Dedifferentiated amniotic fluid mesenchymal stem cell (primary cell): ENCODE data around the gene ACOX3.

Experiments used
- DNase-seq: peaks from one replicate; pipeline ENCODE4 v3.0.0-alpha.2; 2016; ENCODE audit errors: extremely low spot score

ACOX3 gene

GRCh38 chr4:8340781-8341241, 99.7 kb downstream of the ACOX3 start:
- no peak for DNase-seq

DNA sequence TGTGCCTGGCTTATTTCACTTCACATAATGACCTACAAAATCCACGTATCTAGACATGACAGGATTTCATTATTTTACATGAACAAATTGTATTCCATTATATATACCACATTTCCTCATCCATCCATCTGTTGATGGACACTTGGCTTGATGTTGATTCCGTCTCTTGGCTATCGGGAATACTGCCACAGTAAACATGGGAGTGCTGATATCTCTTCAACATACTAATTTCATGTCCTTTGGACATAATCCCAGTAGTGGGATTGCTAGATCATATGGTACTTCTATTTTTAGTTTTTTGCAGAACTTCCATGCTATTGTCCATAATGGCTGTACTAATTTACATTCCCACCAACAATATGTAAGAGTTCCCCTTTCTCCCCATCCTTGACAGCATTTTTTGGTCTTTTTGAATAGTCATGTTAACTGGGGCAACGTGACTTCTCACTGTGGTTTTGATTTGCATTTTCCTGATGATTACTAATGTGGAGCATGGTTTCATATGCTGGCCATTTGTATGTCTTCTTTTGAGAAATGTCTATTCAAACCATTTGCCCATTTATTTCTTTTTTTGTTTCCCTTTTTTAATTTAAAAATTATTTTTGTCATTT, 102.1 kb downstream of the ACOX3 start:
- DNase-seq, result no peak

DNA sequence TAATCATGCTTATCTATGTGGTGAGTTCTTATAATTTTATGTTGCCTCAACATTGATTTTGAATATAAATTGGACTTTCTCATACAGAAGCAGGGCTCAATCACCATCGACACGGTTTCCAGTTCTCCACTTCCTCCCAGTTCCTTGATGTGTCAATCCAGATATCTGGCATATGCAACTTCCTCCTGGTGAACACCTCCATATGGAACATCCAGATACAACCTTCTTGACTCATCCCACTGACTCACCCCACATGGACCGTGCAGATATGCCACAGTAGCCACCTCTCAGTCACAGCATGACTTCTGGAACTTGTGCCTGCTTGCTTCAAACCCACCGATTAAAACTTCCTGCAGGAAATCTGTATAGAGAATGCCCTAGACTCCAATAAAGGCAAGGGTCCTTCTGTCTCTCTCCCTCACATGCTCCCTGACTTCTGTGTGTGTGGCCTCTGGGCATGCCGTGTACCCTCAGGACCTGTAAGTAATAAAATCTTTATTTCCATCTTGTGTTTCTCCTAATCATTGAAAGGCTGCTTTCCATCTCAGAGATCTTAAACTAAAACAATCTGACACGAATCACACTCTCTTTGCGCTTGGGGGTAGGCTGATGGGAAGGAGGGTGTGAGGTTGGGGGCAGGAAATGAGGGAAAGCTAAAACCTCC, 104.0 kb downstream of the ACOX3 start:
- DNase-seq, result no peak

GRCh38 chr4:8335848-8336247, 104.7 kb downstream of the ACOX3 start:
- DNase-seq, result no peak

DNA sequence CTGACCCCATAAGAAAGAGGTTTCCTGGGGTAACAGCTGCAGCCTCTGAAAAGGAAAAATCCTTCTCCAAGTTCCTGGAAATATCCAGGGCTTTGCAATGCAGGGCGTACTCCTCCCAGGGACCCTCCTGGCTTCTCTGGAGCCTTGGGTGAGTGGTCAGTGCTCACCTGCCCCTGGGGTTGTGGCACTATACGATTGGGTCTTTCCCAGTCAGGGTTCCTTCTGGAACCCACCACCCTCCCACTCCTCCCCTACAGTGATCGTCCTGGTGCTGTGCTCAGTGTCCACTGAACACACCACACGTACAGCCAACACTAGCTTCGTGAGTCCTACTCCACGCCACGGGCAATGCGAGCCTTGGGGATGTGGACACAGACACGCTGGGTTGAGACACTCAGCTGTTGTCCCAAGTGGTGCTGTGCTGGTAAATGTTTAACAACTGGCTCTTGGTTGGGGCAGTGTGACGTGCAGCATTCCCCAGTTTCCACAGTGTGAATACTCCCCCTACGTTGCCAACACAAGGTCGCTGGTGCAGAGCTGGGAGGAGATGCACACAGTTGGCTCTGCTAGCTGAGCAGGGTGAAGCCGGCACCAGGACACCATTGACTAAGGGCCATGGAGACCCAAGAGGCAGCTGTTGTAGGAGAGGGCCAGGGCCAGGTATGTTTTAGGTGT, 105.6 kb downstream of the ACOX3 start:
- DNase-seq, result no peak

- DNase-seq, result no peak
These were observed 106.6 kb downstream of the ACOX3 start for GRCh38 chr4:8333726-8334460.

DNA sequence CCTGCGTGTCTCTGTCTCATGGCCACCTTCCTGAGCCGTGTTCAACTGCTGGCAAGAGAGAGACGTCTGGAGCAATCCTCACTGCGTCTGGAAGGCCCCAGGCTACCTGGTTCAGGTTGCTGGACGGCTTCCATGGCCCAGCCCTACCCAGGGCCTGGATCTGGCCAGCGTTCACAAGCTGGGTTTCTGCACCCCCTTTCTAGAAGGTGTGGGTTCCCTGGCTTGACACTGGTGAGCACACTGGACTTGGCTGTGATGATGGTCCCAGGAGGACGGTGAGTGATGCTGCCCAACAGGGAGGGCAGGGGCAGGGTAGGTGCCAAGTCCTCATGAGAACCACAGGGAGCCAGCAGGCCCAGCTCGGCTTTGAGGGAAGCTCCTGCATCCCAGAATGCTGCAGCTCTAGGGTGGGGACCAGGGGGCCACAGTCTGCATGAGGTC, 107.6 kb downstream of the ACOX3 start:
- no peak for DNase-seq

DNA sequence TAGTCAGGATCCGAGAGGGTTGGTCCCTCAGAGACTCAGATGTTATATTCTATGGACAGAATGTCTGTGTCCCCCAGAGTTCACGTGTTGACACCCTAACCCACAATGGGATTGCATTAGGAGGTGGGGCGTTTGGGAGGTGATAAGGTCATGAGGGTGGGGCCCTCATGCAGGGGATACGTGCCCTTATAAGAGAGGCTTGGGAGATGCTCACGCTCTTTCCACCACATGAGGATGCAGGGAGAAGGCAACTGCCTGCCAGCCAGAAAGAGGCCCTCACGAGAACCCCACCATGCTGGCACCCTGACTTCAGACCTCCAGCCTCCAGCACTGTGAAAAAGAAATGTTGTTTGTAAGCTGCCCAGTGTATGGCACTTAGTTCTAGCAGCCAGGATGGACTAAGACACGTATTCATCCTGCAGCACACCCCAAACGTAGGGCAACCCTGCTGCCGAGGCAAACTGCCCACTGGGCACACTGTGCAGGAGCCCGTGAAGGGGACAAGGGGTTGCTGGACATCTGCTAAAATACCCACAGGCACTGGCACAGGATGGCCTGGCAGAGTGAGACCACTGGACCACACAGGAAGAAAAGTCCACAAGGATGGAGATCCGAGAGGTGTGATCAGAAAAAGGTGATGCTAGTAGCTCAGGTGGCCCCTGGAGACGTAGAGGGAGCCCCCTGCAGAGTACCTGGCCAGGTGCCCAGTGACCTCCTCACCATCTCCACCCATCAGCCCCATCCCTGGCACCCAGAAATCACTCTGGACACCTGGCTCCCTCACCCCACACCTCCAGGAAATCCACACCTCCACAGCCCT, 108.3 kb downstream of the ACOX3 start:
- DNase-seq, result no peak

DNA sequence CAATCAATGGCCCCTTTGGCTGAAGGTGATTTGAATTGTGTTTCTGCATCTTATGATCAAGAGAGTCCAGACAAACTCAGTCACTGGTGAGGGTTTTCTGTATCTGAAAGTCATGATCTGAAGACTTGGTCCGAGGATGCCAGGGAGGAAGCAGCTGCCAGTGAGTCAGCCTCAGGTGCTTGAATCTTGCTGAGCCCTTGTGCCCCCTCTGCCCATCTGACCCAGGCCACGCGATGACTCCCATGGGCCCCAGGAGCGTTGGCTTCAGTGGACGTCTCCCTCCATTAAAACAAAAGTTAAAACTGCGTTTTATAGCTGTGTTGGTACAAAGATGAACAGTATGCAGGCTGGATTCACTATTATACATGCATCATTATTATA, 109.0 kb downstream of the ACOX3 start:
- no peak for DNase-seq

DNA sequence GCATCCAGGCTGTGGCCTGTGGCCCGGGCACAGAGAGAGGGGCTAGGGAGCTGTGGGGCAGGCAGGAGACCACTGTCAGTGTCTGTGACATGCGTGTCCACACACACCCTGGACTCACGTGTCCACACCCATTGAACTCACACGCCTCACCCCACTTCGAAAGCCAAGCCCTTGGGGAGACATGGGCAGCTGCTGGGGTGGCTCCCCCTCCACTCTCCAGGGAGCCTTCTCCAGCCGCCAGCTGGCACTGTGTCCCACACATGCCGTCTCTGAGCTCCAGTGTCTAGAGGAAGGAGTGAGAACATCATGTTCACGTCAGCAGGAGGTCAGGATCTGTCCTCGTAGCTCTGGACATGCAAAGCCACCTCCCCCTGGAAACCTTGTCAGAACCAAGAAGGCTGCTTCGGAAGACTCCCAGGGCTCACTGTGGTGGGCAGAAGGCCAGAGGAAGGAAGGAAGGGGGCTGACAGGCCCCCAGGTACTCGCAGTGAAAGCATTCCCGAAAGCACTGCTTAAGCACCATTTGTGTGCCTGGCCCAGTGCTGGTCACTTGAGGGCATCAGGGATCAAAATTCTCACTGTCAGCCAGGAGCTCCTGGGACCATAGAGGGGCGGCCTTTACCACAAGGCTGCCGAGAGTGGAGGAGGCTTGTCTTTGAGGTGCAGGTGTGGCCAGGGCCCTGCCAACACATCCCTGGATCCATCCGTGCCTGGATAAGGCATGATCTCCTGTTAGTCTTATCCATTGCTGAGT, 109.5 kb downstream of the ACOX3 start:
- no peak for DNase-seq

DNA sequence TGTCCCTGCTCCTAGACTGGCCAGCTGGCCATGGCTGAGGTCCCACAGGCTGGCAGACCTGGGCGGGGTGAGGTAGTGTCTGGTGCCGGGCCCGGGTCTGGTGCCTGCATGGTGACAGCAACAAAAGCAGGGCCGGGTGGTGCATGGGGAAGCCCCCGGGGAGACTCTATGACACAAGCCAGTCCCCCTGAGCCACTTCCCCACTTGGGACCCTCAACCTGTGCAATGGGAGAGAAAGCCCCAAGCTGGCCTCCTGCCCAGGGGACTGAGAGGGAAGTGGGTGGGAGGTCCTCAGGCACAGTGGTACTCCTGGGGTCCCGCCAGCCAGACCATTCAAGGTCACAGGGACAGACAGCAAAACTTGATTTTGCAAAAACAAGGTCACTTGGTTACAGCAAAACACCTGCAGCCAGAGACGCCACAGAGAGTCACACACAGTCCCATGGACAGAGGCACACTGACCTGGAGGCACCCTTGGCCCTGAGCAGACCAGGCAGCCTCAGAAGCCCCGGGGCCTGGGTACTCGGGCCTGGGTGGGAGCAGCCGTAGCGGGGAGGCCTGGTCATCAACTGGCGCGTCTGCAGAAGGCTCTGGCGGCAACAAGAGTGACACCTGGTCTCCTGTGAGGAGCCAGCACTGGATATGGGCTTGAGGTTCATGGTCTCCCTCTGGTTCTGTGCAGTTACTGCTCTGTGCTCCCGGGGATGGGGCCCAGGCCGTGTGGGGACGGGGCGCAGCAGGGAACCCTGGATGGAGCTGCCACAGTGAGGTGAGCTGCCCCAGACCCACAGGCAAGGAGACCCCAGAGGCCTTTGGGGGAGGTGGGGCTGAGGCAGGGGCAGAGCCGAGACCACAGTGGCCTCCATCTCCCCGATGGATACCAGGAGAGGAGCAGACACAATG, 110.4 kb downstream of the ACOX3 start:
- DNase-seq, result no peak

DNA sequence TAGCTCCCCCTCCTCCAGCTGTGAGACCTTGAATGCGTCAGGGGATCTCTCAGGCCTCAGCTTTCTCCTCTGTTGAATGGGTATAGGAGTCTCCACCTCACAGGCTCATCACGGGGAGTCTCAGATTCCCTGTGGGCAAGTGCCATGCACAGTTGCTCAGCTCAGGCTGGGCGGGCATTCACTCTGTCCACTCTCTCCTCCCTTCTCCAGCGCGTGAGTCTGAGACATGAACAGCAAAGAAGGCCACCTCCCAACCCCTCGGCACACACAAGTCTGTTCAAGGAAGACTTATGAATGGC, 111.0 kb downstream of the ACOX3 start:
- DNase-seq, result no peak

- DNase-seq, result no peak
These were observed 111.5 kb downstream of the ACOX3 start for GRCh38 chr4:8328866-8329559.

- no peak for DNase-seq
These were observed 112.1 kb downstream of the ACOX3 start for GRCh38 chr4:8328456-8328855.

GRCh38 chr4:8326206-8326605, 114.3 kb downstream of the ACOX3 start:
- DNase-seq, result no peak

GRCh38 chr4:8325291-8325973, 115.1 kb downstream of the ACOX3 start:
- DNase-seq, result no peak

GRCh38 chr4:8324640-8325239, 115.8 kb downstream of the ACOX3 start:
- DNase-seq, result no peak

DNA sequence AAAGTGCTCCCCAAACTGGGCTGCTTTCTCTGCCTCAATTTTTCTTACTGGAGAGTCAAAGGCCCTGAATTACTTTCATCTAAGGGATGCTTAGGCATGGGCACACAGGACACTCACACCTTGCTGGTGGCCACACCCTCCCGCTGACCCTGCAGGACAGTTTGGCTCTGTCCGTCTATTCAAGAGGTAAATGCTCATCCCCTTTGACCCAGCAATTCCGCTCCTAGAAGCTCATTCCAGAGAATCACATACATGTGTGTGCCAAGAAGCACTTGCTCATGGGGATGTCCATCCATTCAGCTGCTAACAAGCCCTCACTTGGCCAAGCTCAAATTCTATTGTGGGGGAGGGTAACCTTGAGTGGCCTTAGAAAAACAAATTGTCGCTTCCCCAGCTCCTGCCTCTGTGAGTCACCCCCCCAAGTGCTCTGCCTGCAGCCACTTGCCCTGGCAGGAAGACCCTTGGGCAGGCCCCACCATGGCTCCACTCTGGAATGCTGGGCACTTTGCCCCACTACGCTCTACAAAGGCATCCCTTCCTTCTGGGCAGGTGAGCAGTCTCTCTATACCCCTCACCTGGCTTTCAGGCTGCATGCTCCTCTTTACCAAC, 116.5 kb downstream of the ACOX3 start:
- DNase-seq, result no peak
